Psoas muscle (tissue), 8 donors: ENCODE measurements around the gene ZNF521. TPM values are rescaled to one million over a fixed set of nuclear protein-coding genes. Genes with fewer than 3 reads are reported as not detected.

ENCODE experiments used
- ATAC-seq, 4 donors: fragments of 200-7000 bp; cut with Tn5 transposase; one replicate each; pipeline ENCODE4 v1.9.1; 2020; ENCODE audit warnings: moderate library complexity in 3 of 4, mild to moderate bottlenecking in 2 of 4
- DNase-seq, 2 donors: peaks; one replicate each; pipeline ENCODE4 v3.0.0-alpha.2; 2020
- H3K27ac ChIP-seq: fragments of 200-600 bp; one replicate; pipeline ENCODE4 v1.8.0; 2022
- H3K27me3 ChIP-seq, 3 donors: fragments of 200-600 bp in 1 of 3; one replicate each; pipeline versions ENCODE4 v1.6.1 to v1.8.0; 2013 to 2022; ENCODE audit warnings: low read length in 2 of 3, mild to moderate bottlenecking in 2 of 3, moderate library complexity in 1 of 3; ENCODE audit not compliant: insufficient read depth in 3 of 3
- H3K36me3 ChIP-seq, 2 donors: fragments of 200-600 bp in 1 of 2; one replicate each; pipeline versions ENCODE4 v1.6.1 to v1.8.0; 2013 to 2022; ENCODE audit warnings: low read depth in 1 of 2, mild to moderate bottlenecking in 1 of 2, moderate library complexity in 1 of 2; ENCODE audit not compliant: insufficient read depth in 1 of 2
- H3K4me1 ChIP-seq: fragments of 200-600 bp; one replicate; pipeline ENCODE4 v1.8.0; 2022
- H3K4me3 ChIP-seq: fragments of 200-600 bp; one replicate; pipeline ENCODE4 v1.8.0; 2022; ENCODE audit warnings: mild to moderate bottlenecking
- H3K9me3 ChIP-seq: fragments of 200-600 bp; one replicate; pipeline ENCODE4 v1.8.0; 2022
- CTCF ChIP-seq: fragments of 200-600 bp; IDR thresholded peaks from one replicate; pipeline ENCODE4 v1.8.0; 2022; ENCODE audit warnings: antibody characterized with exemption
- WGBS, 3 donors: extraction: QIAGEN DNeasy Blood & Tissue Kit; methylation state at CpG; one replicate each; pipeline versions ENCODE4 v1.1.6 to v1.1.7; 2013; 5-methylcytosine and 5-hydroxymethylcytosine counted together
- intact Hi-C, 2 donors: fragments of 100-400 bp; cut with DNase I; formaldehyde crosslinking; loops; one replicate each; pipeline versions ENCODE4 v1.11.0 to v1.14.2; 2022
- polyA plus RNA-seq, 3 donors: library from polyadenylated mRNA; stranded (reverse); fragments of 200-250 nt; gene quantifications; one replicate each; pipeline ENCODE4 v1.2.3, GENCODE V29; 2013
- total RNA-seq, 4 donors: library from RNA; stranded (reverse); fragmentation: NEBNext Ultra II Directional in 2 of 4; extraction: Animal tissue kit (Norgen Biotek cat#: 25700) in 2 of 4; gene quantifications; one replicate each; pipeline versions ENCODE4 v1.2.1 to v1.2.4, GENCODE V29; 2021 to 2023
- donor health status: healthy with polysubstance abuse.
- donor health status: DM: no; HTN: no; CAD: no; lungs with moderate emphysema.
- donor health status: Bipolar disorder and iron deficiency.
- donor health status: healthy.
- donor health status: DM: yes; HTN: yes; CAD: no.
- donor health status: DM: no; HTN: no; CAD: no.
- donor health status: DM: no; HTN: no; CAD: no.
- donor health status: DM: yes; HTN: yes; CAD: no.

ZNF521 gene
- total and polyA plus RNA-seq, 7 donors, result 1.8 to 13.2 (median 4.2) TPM

DNA sequence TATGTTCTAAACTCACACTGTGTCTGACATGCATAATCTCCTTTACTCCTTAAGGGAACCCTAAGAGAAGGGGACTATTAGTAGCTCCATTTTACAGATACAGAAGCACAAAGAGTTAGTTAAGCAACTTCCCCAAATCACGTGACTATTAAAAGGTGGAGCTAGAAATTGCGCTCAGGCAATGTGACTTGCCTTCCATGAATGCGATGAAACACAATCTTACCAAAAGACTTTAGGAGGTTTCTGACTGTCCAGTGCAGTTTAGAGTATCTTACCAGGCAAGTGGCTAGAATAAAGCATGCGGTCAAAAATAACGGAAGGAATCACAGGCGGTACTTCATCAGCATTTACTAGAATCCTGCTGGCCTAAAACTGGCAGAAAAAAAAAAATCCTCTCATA, 70.4 kb downstream of the ZNF521 start:
- Histone ChIP-seq H3K27me3 (no peaks in the 10 kb centered on the region), H3K4me3 (no peak overlapping the region), H3K36me3 (no peaks in the 10 kb centered on the region), H3K9me3 (no peaks in the 10 kb centered on the region), H3K27ac (no peak overlapping the region), H3K4me1 (peaks cover 18% of the 10 kb centered on the region)
- 81 to 91% (median 88%) methylated on average over 6 of the region's 6 CpGs for WGBS, 3 donors
- no peak for TF ChIP-seq CTCF
- intact Hi-C loops, result no loop called here
- DNase-seq, result no peak
- no peak for ATAC-seq

GRCh38 chr18:25279961-25280360, 72.0 kb downstream of the ZNF521 start:
- no peaks in the 10 kb centered on the region for H3K36me3 ChIP-seq
- intact Hi-C loops, result no loop called here
- 85 to 89% (median 86%) methylated on average over 6 of the region's 6 CpGs for whole genome bisulfite sequencing, 3 donors
- no peak overlapping the region for H3K4me3 ChIP-seq
- no peaks in the 10 kb centered on the region for H3K27me3 ChIP-seq
- ATAC-seq (no peak), DNase-seq (no peak)
- no peak for TF ChIP-seq CTCF
- no peak overlapping the region for H3K27ac ChIP-seq
- peaks cover 14% of the 10 kb centered on the region for H3K4me1 ChIP-seq
- no peaks in the 10 kb centered on the region for H3K9me3 ChIP-seq

DNA sequence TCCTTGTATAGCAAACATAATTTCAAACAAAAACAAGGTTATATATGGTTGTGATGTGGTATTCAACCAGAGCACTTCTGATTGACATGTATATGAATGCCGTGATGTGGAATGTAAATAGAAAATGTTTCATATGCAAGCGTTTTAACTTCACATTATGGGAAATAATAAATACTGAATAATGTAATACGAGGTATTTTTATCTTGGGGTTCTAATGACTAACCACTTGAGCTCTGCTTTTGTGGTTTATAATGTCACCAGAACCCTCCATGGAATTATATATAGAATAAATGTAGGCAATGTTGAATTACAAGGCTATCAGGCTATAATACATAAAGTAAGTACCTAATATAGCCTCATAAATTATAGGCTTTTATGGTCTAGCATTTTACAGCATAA, 72.4 kb downstream of the ZNF521 start:
- WGBS, 3 donors, result 80 to 89% (median 86%) methylated on average over 3 of the region's 3 CpGs
- no peak for ATAC-seq
- H3K27ac ChIP-seq, result no peak overlapping the region
- H3K4me3 ChIP-seq, result no peak overlapping the region
- H3K27me3 ChIP-seq, result no peaks in the 10 kb centered on the region
- H3K9me3 ChIP-seq, result no peaks in the 10 kb centered on the region
- H3K4me1 ChIP-seq, result peaks cover 10% of the 10 kb centered on the region
- no peaks in the 10 kb centered on the region for H3K36me3 ChIP-seq
- intact Hi-C loops, result no loop called here
- no peak for TF ChIP-seq CTCF
- no peak for DNase-seq

DNA sequence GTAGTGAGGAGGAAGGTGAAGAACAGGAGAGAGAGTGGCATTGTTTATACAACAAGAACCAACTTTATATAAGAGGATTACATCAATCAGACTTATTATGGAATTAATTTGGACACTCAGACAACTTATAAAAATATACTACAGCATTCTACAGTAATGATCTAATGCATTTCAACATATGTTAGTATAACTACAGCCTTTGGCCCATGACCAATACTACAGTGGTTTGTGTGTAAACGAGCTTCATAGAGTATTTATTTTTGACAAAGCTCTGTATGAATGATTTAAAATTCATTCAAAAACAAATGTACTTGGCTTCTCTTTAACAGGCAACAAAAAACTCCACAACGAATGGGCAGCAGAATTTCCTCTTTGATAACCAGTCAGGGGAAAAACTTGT, 72.8 kb downstream of the ZNF521 start:
- H3K36me3 ChIP-seq, result no peaks in the 10 kb centered on the region
- no peak for ATAC-seq
- peaks cover 6% of the 10 kb centered on the region for H3K4me1 ChIP-seq
- intact Hi-C loops, result no loop called here
- no peak overlapping the region for H3K27ac ChIP-seq
- no peak for DNase-seq
- H3K9me3 ChIP-seq, result no peaks in the 10 kb centered on the region
- no peak for TF ChIP-seq CTCF
- 59 to 71% (median 62%) methylated on average over 2 of the region's 2 CpGs for WGBS, 3 donors
- H3K27me3 ChIP-seq, result no peaks in the 10 kb centered on the region
- no peak overlapping the region for H3K4me3 ChIP-seq

DNA sequence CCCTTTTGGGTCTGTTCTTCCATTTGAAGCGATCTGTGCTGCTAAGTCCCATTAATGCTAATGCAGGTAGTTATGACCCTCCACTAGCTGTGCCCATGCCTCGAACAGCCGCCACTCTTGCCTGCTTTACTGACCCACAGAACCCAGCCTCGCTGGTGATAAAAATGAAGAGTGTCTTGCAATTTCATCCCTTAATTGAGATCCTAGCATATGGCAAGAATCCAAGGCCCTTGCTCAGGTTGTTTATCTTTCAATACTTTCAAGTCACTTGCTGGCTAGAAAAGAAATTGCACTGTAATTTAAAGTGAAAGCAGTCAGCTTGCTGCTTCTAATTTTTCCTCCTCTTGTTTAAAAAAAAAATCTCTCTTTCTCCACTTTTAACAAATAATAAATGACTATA, 73.6 kb downstream of the ZNF521 start:
- TF ChIP-seq CTCF, result no peak
- H3K27ac ChIP-seq, result no peak overlapping the region

More for the DNA sequence above, 73.6 kb downstream of the ZNF521 start:
- Histone ChIP-seq H3K36me3 (no peaks in the 10 kb centered on the region), H3K27me3 (no peaks in the 10 kb centered on the region), H3K9me3 (no peaks in the 10 kb centered on the region), H3K4me3 (no peak overlapping the region), H3K4me1 (no peaks in the 10 kb centered on the region)
- intact Hi-C loops, result no loop called here
- WGBS, 3 donors, result 80 to 84% (median 81%) methylated on average over 4 of the region's 4 CpGs
- DNase-seq (no peak), ATAC-seq (no peak)
